ENCODE data around the gene ZEB1.

Gene ZEB1

DNA sequence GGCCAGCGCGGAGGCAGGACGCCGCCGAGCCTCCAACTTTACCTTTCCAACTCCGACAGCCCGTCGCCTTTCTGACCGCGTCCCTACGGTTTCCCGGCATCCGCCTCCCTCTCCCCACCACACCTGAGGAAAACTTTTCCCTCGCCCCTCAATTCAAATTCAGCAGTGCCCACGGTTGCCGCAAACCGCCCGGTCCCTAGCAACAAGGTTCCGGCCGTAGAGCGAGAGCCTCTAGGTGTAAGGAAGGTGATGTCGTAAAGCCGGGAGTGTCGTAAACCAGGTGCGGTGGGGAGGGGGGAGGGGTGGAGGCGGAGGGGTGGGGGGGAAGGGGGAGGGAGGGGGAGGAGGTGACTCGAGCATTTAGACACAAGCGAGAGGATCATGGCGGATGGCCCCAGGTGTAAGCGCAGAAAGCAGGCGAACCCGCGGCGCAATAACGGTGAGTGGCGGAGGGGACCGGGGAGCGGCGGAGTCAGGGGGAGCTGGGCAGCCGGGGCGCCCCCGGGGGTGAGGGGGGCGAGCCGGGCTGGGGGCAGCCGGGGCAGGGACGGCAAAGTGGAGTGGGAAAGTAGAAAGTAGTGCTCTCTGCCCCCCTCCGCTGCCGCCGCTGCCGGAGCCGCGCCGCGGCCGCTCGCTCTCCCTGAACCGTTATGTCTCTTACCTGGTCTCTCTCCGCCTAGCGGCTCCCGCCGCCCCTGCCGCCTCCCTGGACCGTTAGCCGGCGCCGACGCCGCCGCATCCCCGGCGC is at the start of gene ZEB1:
ZEB1 (plus strand) TSS at position 363 of the 748 bp plus-strand sequence; CDS start at position 382, 19 bp downstream.
- peak; percentile 87 to 94 for DNase-seq

DNA sequence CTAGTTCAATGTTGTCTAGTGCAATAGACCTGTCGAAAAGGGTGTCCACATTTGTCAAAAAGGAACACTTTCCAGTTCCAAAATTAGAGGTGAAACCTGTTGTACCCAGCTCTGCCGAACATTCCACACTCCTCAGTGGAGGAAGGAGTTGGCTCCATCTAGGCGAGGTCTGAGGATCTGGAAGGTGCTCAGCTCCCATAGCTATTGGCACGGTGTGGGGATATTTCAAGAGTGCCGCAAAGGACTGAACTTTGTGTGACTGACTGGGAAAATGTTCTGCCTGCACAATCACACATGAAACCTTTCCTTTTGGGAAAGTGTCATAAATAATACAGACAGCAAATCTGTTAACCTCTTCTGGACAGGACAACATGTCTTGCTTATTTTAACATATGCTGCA is 48.1 kb upstream of the ZEB1 start:
- DNase-seq = no peak

GRCh38 chr10:31272841-31273240 is 46.2 kb upstream of the ZEB1 start:
- no peak for DNase-seq

- no peak for DNase-seq
Observed at GRCh38 chr10:31273789-31274188, 45.2 kb upstream of the ZEB1 start.

DNA sequence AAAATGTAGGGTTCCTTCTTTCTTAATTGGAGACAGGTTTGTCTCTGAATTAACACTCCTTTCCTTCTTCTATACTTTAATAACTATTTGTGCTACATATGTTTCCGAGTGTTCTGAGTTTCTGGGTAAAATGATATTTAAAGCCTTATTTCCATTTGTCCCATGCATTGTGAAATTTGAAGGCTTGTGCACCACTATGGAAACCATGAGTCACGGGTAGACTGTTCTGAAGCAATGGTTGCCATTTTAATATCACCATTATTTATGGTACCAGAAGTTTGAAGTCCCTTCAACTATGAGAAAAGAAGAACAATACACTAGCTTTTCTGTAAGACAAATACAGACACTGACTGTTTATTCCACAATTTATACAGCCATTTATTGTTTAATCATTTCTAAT is 44.7 kb upstream of the ZEB1 start:
- DNase-seq = no peak

GRCh38 chr10:31278279-31278941 is 40.6 kb upstream of the ZEB1 start:
- no peak for DNase-seq

DNA sequence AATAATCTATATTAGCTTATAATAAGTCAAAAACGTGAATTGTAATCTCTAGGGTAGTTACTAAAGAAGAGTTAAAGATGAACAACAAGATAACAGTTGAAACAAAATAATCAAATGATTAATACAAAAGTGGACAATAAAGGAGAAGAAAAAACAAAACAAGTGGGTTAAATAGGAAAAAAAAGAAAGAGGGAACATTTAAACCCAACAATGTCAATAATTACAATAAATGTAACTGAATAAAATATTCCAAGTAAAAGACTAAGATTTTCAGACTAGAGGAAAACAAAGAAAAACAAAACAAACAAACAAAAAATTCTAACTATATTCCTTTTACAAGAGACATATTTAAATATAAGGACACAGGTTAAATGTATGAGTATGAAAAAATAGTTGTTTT is 38.0 kb upstream of the ZEB1 start:
- DNase-seq = no peak

DNA sequence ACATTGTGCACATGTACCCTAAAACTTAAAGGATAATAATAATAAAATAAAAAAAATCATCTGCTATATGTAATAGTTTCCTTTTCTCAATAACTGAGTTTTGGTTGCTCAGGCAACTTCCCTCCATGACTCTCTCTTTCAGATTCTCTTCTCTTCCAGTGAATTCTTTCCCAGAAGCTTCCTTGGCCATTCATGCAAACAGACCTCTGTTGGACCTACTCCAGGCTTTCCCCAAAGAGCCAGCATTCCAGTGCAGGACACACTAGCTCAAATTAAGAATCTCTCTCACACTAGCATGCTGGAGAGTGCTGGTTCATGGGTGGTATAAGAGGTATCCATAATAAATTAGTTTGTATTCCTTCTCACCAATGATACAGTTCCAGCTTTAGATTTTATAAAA is 31.0 kb upstream of the ZEB1 start:
- no peak for DNase-seq

DNA sequence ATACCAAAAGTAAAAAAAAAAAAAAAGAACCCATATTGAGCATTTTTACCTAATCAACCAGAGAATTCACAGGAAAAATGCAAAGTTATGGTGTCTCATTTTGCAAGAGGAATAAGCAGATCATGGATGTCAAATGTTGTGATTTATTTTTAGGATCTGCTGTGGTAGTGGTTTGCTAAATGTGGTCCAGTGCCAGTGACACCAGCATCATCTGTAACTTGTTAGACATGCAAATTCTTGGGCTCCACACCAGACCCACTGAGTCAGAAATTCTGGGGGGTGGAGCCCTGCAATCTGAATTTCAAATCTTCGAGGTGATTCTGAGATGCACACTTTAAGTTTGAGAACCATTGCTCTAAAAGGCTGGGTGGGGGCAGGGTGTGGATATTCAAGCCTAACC is 30.1 kb upstream of the ZEB1 start:
- no peak for DNase-seq

- no peak for DNase-seq
Observed at GRCh38 chr10:31290386-31290785, 28.6 kb upstream of the ZEB1 start.

GRCh38 chr10:31291123-31291522 is 27.9 kb upstream of the ZEB1 start:
- no peak for DNase-seq

GRCh38 chr10:31294558-31294957 is 24.5 kb upstream of the ZEB1 start:
- DNase-seq = no peak

DNA sequence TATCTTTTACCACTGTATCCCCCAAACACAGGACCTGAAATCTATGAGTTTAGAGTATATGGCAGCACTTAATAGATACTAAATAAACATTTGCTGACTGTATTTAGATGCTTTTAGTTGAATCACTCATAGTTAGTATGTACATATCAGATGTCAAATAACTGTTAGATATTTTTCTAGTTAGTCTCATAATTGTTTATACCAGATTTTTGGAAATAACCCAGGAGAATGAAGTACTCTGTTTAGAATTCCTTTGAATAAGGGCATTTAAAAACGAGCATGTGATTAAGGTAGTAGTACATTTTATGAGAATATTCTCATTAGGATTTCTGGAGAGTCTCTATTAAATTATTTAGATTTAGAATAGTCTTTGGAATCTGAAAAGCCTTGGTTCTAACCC is 22.3 kb upstream of the ZEB1 start:
- no peak for DNase-seq

DNA sequence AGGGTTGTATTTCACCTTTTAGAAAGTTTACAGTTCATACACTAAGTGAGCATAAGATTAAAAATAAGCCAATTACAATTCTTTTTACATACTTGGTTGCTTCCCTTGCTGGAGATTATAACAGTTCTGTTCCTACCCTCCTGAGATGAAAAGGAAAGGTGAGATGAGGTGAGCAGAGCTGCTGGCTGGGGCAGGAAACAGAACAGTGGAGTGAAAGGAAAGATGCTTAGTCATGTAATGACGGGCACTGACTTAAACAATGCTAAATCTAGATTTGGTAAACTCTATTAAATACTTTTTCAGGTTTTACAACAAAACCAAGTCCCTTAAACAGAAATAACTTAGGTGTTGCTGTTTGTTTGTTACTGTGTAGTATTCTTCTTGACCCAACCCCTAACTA is 19.9 kb upstream of the ZEB1 start:
- DNase-seq = no peak

DNA sequence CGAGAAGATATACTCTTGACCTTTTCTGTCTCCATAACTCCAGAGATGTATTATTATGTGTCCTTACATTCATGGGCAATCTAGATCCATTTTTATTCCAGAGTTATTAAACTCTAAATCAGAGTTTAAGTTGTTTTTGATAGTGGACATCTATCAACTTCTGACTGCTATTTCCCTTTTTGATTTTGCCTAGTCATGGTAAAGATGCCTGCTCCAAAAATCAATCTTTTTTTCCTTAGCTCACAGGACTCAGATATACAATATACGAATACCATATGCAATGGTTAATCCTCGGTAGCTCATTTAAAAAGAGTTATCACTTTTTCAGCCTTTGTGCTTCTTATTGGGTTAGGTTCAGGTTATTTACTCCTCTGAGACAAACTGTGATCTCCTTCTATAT is 15.8 kb upstream of the ZEB1 start:
- no peak for DNase-seq

GRCh38 chr10:31304291-31304970 is 14.6 kb upstream of the ZEB1 start:
- DNase-seq = no peak

- no peak for DNase-seq
Observed at GRCh38 chr10:31313396-31313795, 5.6 kb upstream of the ZEB1 start.

DNA sequence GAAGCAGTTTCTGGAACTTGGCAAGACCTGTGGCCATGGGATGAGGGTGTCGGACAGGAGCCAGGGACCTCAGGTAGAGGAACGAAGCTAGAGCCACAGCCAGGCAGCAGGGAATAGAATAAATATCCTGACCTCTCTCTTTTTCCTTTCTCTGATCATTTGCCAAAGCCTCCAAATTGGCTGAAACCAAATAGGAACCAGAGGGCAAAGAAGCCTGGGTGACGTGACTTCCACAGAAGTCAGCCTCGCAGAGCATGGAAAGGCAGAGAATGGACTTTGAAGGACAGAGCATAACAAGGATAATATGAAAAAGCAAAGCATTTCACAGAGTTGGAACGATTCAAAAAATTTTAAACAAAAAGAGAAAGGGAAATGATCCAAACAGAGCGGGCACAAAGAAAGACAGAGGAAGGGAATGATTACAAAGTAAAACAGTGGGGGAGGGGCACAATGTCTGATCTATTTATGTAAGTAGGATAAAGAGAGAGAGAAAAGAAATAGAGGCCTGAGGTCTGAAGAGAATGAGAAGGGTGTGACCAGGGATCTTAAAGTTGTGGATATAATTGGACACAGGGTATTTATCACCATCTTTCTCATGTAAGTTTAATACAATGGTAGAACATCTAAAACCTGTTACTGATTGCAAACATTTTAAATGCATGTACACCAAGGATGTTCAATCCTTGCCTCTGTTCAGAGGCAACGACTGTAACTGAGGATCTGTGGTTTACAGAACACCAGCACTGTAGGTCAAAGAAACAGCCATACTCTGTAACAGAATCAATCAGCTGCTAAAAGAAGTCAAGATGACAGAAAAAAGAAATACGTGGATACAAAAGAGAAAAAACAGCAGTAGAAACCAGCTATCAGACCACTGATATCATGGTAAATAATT is 4.5 kb upstream of the ZEB1 start:
- no peak for DNase-seq

GRCh38 chr10:31315453-31315852 is 3.6 kb upstream of the ZEB1 start:
- no peak for DNase-seq

GRCh38 chr10:31317171-31317570 is 1.8 kb upstream of the ZEB1 start:
- no peak for DNase-seq

- DNase-seq = no peak
Observed at GRCh38 chr10:31317652-31318381, 1.2 kb upstream of the ZEB1 start.

DNA sequence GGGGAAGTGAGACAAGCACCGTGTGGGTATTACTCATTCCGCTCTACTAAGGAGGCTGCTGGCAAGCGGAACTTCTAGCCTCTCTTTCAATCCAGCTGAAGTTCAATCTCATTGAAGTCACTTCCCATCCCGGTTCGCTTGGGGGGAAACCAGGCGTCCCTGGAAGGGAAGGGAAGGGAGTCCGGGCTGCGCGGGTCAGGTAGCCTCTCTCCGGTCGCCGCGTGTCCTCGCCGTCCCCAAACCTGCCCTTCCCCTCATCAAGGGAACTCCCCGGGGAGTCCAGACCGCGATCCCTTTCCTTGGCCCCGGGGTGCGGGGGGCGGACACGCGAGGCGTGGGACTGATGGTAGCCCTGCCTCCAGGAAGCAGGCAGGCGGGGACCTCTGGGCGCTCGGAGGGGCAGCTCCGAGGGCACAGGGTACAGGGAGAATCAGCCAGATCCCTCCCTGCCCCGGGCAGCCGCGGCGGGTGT is 598 bp upstream of the ZEB1 start:
- DNase-seq = peak in 1 of 2 experiments; percentile 42
